Measurements from ENCODE around the gene ACADS. TPM values are rescaled to one million over a fixed set of nuclear protein-coding genes. Genes with fewer than 3 reads are reported as not detected.

Gene ACADS
- total RNA-seq, 4 donors from 2014 or later, result 21.3 to 37.1 (median 29.1) TPM

Other genes with a start within 250 kb of the ACADS start
- 100 to 1,000 TPM; 310 to 529 (median 388) TPM for gene DYNLL1, start 229.7 kb upstream of the ACADS start, total RNA-seq
- 10 to 100 TPM; 16.5 to 19.2 (median 18.3) TPM for gene COQ5, start 196.7 kb upstream of the ACADS start, total RNA-seq
- 100 to 1,000 TPM in 3 of 4 donors, 10 to 100 TPM in 1; 99.9 to 162 (median 118) TPM for gene RNF10, start 191.5 kb upstream of the ACADS start, total RNA-seq
- gene POP5, start 144.4 kb upstream of the ACADS start, total RNA-seq, result 10 to 100 TPM in 3 of 4 donors, 1 to 10 TPM in 1; 7.5 to 26.9 (median 22.5) TPM
- gene CABP1, start 85.2 kb upstream of the ACADS start, total RNA-seq, result under 1 TPM in 3 of 4 donors, not detected in 1; 0.39 to 0.94 (median 0.89) TPM
- gene MLEC, start 38.7 kb upstream of the ACADS start, total RNA-seq, result 10 to 100 TPM; 15.4 to 53.3 (median 40.9) TPM
- 10 to 100 TPM in 3 of 4 donors, 1 to 10 TPM in 1; 5.0 to 20.3 (median 13.9) TPM for gene UNC119B, start 15.4 kb upstream of the ACADS start, total RNA-seq
- gene SPPL3, start 178.5 kb downstream of the ACADS start, total RNA-seq, result 10 to 100 TPM; 47.3 to 59.0 (median 52.4) TPM